CD4-positive, alpha-beta T cell (primary cell): ENCODE measurements around the gene AK2. TPM values are rescaled to one million over a fixed set of nuclear protein-coding genes. Genes with fewer than 3 reads are reported as not detected.
A peak's percentile ranks its signal among the peaks of the same experiment; 100 is the strongest.
"Not testable (repeated sequence)": the region's sequence is repeated elsewhere in the genome, so short reads cannot be mapped to it uniquely, and the experiment has no call there.

Experiments
- ATAC-seq: fragments of 200-7000 bp; cut with Tn5 transposase; one replicate; pipeline ENCODE4 v1.10.0; 2022; ENCODE audit warnings: mild to moderate bottlenecking; ENCODE audit not compliant: poor library complexity
- CTCF ChIA-PET: fragments of 350-600 bp; sonication (Branson Sonifier 250); formaldehyde crosslinking; loops from one replicate; lab custom pipeline; 2021; ENCODE audit warnings: antibody characterized with exemption, inconsistent platforms; lab: Charles Lee
- POLR2A ChIA-PET: fragments of 350-600 bp; sonication (Branson Sonifier 250); formaldehyde crosslinking; loops from one replicate; lab custom pipeline; 2021; ENCODE audit warnings: antibody characterized with exemption, inconsistent platforms; lab: Charles Lee
- DNase-seq, 14 experiments: peaks; one replicate each; pipeline ENCODE4 v3.0.0-alpha.2; 2013 to 2020; ENCODE audit warnings: mixed read lengths in 2 of 14
- H3K27ac ChIP-seq, 2 donors: one replicate each; pipeline versions ENCODE4 v1.5.1 to v1.7.0; 2013; ENCODE audit warnings: low read length in 2 of 2, low read depth in 1 of 2, mild to moderate bottlenecking in 1 of 2
- H3K27me3 ChIP-seq, 2 experiments: 1 replicate in 1 of 2; 2 replicates in 1 of 2; pipeline versions ENCODE4 v1.6.1 to v1.7.0; 2013; ENCODE audit warnings: low read length in 2 of 2, control low read depth in 1 of 2, mild to moderate bottlenecking in 1 of 2, moderate library complexity in 1 of 2; ENCODE audit not compliant: insufficient read depth in 2 of 2, control insufficient read depth in 1 of 2
- H3K36me3 ChIP-seq: one replicate; pipeline ENCODE4 v1.6.1; 2013; ENCODE audit warnings: low read length, control low read depth; ENCODE audit not compliant: insufficient read depth
- H3K4me1 ChIP-seq: one replicate; pipeline ENCODE4 v1.6.1; 2013; ENCODE audit warnings: low read length, control low read depth; ENCODE audit not compliant: insufficient read depth
- H3K4me3 ChIP-seq: one replicate; pipeline ENCODE4 v1.5.1; 2013; ENCODE audit warnings: mild to moderate bottlenecking, low read length, moderate library complexity
- H3K9me3 ChIP-seq, 2 experiments: 1 replicate in 1 of 2; 2 replicates in 1 of 2; pipeline versions ENCODE4 v1.6.1 to v1.7.0; 2013; ENCODE audit warnings: low read length in 2 of 2, mild to moderate bottlenecking in 2 of 2, control low read depth in 1 of 2, moderate library complexity in 1 of 2; ENCODE audit not compliant: control insufficient read depth in 1 of 2, insufficient read depth in 1 of 2
- H3K27ac Mint-ChIP-seq: one replicate; pipeline ENCODE4 v1.8.0; 2020; ENCODE audit warnings: mixed read lengths
- H3K27me3 Mint-ChIP-seq: one replicate; pipeline ENCODE4 v1.8.0; 2021; ENCODE audit warnings: mixed read lengths
- H3K36me3 Mint-ChIP-seq: one replicate; pipeline ENCODE4 v1.8.0; 2021; ENCODE audit warnings: low read depth, mixed read lengths
- H3K4me1 Mint-ChIP-seq: one replicate; pipeline ENCODE4 v1.8.0; 2021; ENCODE audit warnings: low read depth, mixed read lengths
- H3K4me3 Mint-ChIP-seq: one replicate; pipeline ENCODE4 v1.8.0; 2020; ENCODE audit warnings: mild to moderate bottlenecking, mixed read lengths
- H3K9me3 Mint-ChIP-seq: one replicate; pipeline ENCODE4 v1.8.0; 2020; ENCODE audit warnings: mixed read lengths
- intact Hi-C, 2 experiments: fragments of 100-400 bp; cut with DNase I in 1 of 2; cut with micrococcal nuclease in 1 of 2; formaldehyde crosslinking; loops; one replicate each; pipeline versions ENCODE4 v1.15.1 to v1.9.0; 2023 to 2025; cut with DNase I, micrococcal nuclease
- total RNA-seq, 174 experiments: library from RNA in 2 of 174; stranded (reverse) in 2 of 174; gene quantifications; one replicate each; pipeline ENCODE4 v1.2.3 and lab custom pipeline; 2021 to 2026
- TF ChIP-seq, protein P1 (sequence below): fragments of 200-600 bp; IDR thresholded peaks from one replicate; pipeline ENCODE4 v1.8.0; 2022; ENCODE audit warnings: antibody characterized with exemption, mild to moderate bottlenecking

The AK2 gene
- total RNA-seq, 2 experiments from 2014 or later = 25.6 to 30.4 TPM

DNA sequence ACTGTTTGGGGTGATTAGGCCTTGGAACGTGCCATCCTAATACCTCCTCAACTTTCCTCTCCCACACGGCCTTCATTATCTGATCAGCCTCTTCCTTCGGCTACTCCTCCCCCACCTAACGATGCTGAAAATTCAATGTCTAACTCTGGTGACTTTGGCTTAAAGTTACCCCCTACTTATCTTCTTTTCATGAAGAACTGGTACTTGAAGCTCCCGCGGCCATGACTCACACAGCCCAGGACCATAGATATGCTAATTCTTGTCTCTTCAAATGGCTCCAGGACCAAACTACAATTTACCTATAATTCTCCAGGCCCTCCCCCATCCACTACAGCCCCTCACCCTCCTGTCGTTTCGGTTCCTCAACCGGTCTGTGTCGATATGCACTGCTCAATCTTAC, 28.6 kb upstream of the AK2 start:
- CTCF ChIA-PET = no interaction called here
- intact Hi-C loops = no loop called here
- Mint-ChIP-seq H3K9me3 (peaks cover 31% of the 10 kb centered on the region), H3K4me1 (no peaks in the 10 kb centered on the region), H3K27ac (no peak overlapping the region), H3K4me3 (no peak overlapping the region), H3K36me3 (peaks cover 48% of the 10 kb centered on the region), H3K27me3 (peaks cover 8% of the 10 kb centered on the region)
- H3K36me3 ChIP-seq = no peaks in the 10 kb centered on the region
- no peak for ATAC-seq
- no peak for DNase-seq
- H3K9me3 ChIP-seq = peaks cover 30 to 54% of the 10 kb centered on the region in 2 experiments
- POLR2A ChIA-PET = no interaction called here
- no peaks in the 10 kb centered on the region for H3K4me1 ChIP-seq
- H3K27ac ChIP-seq = no peak overlapping the region
- H3K4me3 ChIP-seq = no peak overlapping the region
- TF ChIP-seq, protein P1, sequence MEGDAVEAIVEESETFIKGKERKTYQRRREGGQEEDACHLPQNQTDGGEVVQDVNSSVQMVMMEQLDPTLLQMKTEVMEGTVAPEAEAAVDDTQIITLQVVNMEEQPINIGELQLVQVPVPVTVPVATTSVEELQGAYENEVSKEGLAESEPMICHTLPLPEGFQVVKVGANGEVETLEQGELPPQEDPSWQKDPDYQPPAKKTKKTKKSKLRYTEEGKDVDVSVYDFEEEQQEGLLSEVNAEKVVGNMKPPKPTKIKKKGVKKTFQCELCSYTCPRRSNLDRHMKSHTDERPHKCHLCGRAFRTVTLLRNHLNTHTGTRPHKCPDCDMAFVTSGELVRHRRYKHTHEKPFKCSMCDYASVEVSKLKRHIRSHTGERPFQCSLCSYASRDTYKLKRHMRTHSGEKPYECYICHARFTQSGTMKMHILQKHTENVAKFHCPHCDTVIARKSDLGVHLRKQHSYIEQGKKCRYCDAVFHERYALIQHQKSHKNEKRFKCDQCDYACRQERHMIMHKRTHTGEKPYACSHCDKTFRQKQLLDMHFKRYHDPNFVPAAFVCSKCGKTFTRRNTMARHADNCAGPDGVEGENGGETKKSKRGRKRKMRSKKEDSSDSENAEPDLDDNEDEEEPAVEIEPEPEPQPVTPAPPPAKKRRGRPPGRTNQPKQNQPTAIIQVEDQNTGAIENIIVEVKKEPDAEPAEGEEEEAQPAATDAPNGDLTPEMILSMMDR = no peak
- H3K27me3 ChIP-seq = peaks cover 0 to 2% of the 10 kb centered on the region in 2 experiments

DNA sequence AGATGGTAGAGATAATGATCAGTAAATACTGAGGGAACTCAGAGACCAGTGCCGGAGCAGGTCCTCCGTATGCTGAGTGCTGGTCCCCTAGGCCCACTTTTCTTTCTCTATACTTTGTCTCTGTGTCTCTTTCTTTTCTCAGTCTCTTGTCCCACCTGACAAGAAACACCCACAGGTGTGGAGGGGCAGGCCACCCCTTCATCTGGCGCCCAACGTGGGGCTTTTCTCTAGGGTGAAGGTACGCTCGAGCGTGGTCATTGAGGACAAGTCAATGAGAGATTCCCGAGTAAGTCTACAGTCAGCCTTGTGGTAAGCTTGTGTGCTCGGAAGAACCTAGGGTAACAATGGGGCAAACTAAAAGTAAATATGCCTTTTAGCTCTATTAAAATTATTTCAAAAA, 27.6 kb upstream of the AK2 start:
- H3K9me3 Mint-ChIP-seq = peaks cover 31% of the 10 kb centered on the region
- H3K27me3 ChIP-seq, H3K36me3 ChIP-seq, H3K27ac ChIP-seq, H3K27ac Mint-ChIP-seq, H3K4me1 Mint-ChIP-seq, H3K4me3 ChIP-seq, H3K4me1 ChIP-seq, POLR2A ChIA-PET, intact Hi-C loops, DNase-seq, ATAC-seq, CTCF ChIA-PET, H3K27me3 Mint-ChIP-seq, H3K4me3 Mint-ChIP-seq: not testable (repeated sequence)
- H3K9me3 ChIP-seq = peaks cover 30 to 54% of the 10 kb centered on the region in 2 experiments
- H3K36me3 Mint-ChIP-seq = peaks cover 48% of the 10 kb centered on the region

DNA sequence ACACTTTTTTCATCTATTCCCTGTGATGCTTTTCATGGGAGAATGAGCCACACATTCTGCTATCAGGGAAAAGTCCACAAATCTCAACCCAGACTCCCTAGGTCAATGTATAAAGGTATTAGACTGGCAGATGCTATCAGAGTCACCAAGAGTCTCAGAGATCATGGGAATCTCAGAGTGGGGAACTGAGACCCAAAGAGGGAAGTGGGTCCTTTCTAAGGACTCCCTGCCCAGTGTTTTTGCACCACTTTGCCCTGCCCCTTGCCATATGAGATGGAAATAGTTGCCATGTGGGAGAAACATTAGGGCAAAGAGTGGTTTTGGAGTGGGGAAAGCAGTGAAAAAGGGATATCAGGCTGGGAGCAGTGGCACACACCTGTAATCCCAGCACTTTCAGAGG, 25.2 kb upstream of the AK2 start:
- POLR2A ChIA-PET = no interaction called here
- Histone ChIP-seq H3K36me3 (no peaks in the 10 kb centered on the region), H3K9me3 (peaks cover 30 to 54% of the 10 kb centered on the region in 2 experiments), H3K4me3 (no peak overlapping the region), H3K27ac (no peak overlapping the region), H3K27me3 (peaks cover 0 to 2% of the 10 kb centered on the region in 2 experiments), H3K4me1 (no peaks in the 10 kb centered on the region)
- CTCF ChIA-PET = no interaction called here
- Mint-ChIP-seq H3K27me3 (no peaks in the 10 kb centered on the region), H3K9me3 (peaks cover 30% of the 10 kb centered on the region), H3K36me3 (peaks cover 40% of the 10 kb centered on the region), H3K27ac (no peak overlapping the region), H3K4me3 (no peak overlapping the region), H3K4me1 (no peaks in the 10 kb centered on the region)
- ATAC-seq (no peak), DNase-seq (no peak)
- TF ChIP-seq, protein P1 = no peak
- intact Hi-C loops = no loop called here

DNA sequence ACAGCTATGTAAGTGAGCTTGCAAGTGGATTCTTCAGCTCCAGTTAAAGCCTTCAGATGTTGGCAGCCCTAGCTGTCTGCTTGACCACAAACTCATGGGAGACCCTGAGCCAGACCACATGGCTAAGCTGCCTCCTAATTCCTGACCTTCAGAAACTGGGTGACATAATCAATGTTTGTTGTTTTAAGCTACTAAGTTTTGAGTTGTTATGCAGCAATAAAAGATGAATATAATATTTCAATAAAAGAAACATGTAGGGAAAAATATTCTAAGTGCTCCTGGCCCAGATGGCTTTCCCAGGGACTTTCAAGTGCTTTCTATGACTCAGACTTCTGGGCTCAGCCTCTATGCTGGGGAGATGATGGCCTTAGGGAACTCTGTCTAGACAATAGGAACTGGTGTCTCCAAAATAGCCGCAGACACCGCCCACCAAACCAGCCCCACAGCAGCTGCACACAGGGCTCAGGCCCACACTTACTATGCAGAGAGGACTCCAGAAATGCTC, 23.9 kb upstream of the AK2 start:
- H3K9me3 Mint-ChIP-seq = peaks cover 25% of the 10 kb centered on the region
- no peaks in the 10 kb centered on the region for H3K36me3 ChIP-seq
- no peak for ATAC-seq
- H3K4me3 Mint-ChIP-seq = no peak overlapping the region
- peaks cover 27 to 46% of the 10 kb centered on the region in 2 experiments for H3K9me3 ChIP-seq
- DNase-seq = peak in 1 of 14 experiments; percentile 34
- H3K27ac ChIP-seq = no peak overlapping the region
- TF ChIP-seq, protein P1 = no peak
- ChIA-PET POLR2A (no interaction called here), CTCF (no interaction called here)
- H3K27me3 Mint-ChIP-seq = no peaks in the 10 kb centered on the region
- no peaks in the 10 kb centered on the region for H3K4me1 Mint-ChIP-seq
- H3K27me3 ChIP-seq = no peaks in the 10 kb centered on the region
- peaks cover 33% of the 10 kb centered on the region for H3K36me3 Mint-ChIP-seq
- H3K4me1 ChIP-seq = peaks cover under 1% of the 10 kb centered on the region
- H3K4me3 ChIP-seq = no peak overlapping the region
- H3K27ac Mint-ChIP-seq = no peak overlapping the region
- intact Hi-C loops = no loop called here
